ENCODE measurements around the gene CELF5.

GRCh38 chr19:3320853-3321252, 96.4 kb downstream of the CELF5 start:
- TF ChIP-seq, protein P1, sequence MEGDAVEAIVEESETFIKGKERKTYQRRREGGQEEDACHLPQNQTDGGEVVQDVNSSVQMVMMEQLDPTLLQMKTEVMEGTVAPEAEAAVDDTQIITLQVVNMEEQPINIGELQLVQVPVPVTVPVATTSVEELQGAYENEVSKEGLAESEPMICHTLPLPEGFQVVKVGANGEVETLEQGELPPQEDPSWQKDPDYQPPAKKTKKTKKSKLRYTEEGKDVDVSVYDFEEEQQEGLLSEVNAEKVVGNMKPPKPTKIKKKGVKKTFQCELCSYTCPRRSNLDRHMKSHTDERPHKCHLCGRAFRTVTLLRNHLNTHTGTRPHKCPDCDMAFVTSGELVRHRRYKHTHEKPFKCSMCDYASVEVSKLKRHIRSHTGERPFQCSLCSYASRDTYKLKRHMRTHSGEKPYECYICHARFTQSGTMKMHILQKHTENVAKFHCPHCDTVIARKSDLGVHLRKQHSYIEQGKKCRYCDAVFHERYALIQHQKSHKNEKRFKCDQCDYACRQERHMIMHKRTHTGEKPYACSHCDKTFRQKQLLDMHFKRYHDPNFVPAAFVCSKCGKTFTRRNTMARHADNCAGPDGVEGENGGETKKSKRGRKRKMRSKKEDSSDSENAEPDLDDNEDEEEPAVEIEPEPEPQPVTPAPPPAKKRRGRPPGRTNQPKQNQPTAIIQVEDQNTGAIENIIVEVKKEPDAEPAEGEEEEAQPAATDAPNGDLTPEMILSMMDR (IDR thresholded peaks at IDR 0.05; ENCODE audit: low read length): no peak
- TF ChIP-seq EZH2 (IDR thresholded peaks at IDR 0.05; ENCODE audit: borderline replicate concordance, low read length): no peak
